ENCODE results near the gene CAT.
"Not testable (repeated sequence)": the region's sequence is repeated elsewhere in the genome, so short reads cannot be mapped to it uniquely, and the experiment has no call there.

The CAT gene

GRCh38 chr11:34416766-34417165, 22.0 kb upstream of the CAT start:
- Histone ChIP-seq H3K4me3 (replicated peaks; ENCODE audit: low read depth, low read length) (no peak overlapping the region), H3K36me3 (ENCODE audit: control insufficient read depth, insufficient read depth, low read length) (no peaks in the 10 kb centered on the region), H3K27me3 (replicated peaks; ENCODE audit: control insufficient read depth, insufficient read depth, low read length) (no peaks in the 10 kb centered on the region; the same call in 1 of the 2 replicates)
- no peak for TF ChIP-seq CTCF (IDR thresholded peaks at IDR 0.05; ENCODE audit: insufficient read depth, low read length, poor library complexity, severe bottlenecking)
- no peak for DNase-seq (ENCODE audit: extremely low read depth, insufficient read length)

- DNase-seq (ENCODE audit: extremely low read depth, insufficient read length), result no peak
- no peaks in the 10 kb centered on the region; the same call in 1 of the 2 replicates for H3K27me3 ChIP-seq (replicated peaks; ENCODE audit: control insufficient read depth, insufficient read depth, low read length)
- TF ChIP-seq CTCF (IDR thresholded peaks at IDR 0.05; ENCODE audit: insufficient read depth, low read length, poor library complexity, severe bottlenecking), result peak; percentile 23
- H3K36me3 ChIP-seq (ENCODE audit: control insufficient read depth, insufficient read depth, low read length), result no peaks in the 10 kb centered on the region
- no peak overlapping the region for H3K4me3 ChIP-seq (replicated peaks; ENCODE audit: low read depth, low read length)
Observed at GRCh38 chr11:34417202-34417601, 21.5 kb upstream of the CAT start.

- H3K27me3 ChIP-seq (replicated peaks; ENCODE audit: control insufficient read depth, insufficient read depth, low read length), result no peaks in the 10 kb centered on the region; the same call in 1 of the 2 replicates
- no peak for DNase-seq (ENCODE audit: extremely low read depth, insufficient read length)
- no peaks in the 10 kb centered on the region for H3K36me3 ChIP-seq (ENCODE audit: control insufficient read depth, insufficient read depth, low read length)
- no peak for TF ChIP-seq CTCF (IDR thresholded peaks at IDR 0.05; ENCODE audit: insufficient read depth, low read length, poor library complexity, severe bottlenecking)
- no peak overlapping the region for H3K4me3 ChIP-seq (replicated peaks; ENCODE audit: low read depth, low read length)
Observed at GRCh38 chr11:34419158-34419557, 19.6 kb upstream of the CAT start.

GRCh38 chr11:34423300-34423699, 15.4 kb upstream of the CAT start:
- no peak for TF ChIP-seq CTCF (IDR thresholded peaks at IDR 0.05; ENCODE audit: insufficient read depth, low read length, poor library complexity, severe bottlenecking)
- Histone ChIP-seq H3K36me3 (ENCODE audit: control insufficient read depth, insufficient read depth, low read length) (no peaks in the 10 kb centered on the region), H3K4me3 (replicated peaks; ENCODE audit: low read depth, low read length) (no peak overlapping the region), H3K27me3 (replicated peaks; ENCODE audit: control insufficient read depth, insufficient read depth, low read length) (no peaks in the 10 kb centered on the region)
- no peak for DNase-seq (ENCODE audit: extremely low read depth, insufficient read length)

- not testable (repeated sequence) for H3K36me3 ChIP-seq (ENCODE audit: control insufficient read depth, insufficient read depth, low read length); H3K4me3 ChIP-seq (replicated peaks; ENCODE audit: low read depth, low read length); H3K27me3 ChIP-seq (replicated peaks; ENCODE audit: control insufficient read depth, insufficient read depth, low read length); DNase-seq (ENCODE audit: extremely low read depth, insufficient read length)
Observed at GRCh38 chr11:34424826-34425225, 13.9 kb upstream of the CAT start.

GRCh38 chr11:34425360-34425759, 13.4 kb upstream of the CAT start:
- Histone ChIP-seq H3K27me3 (replicated peaks; ENCODE audit: control insufficient read depth, insufficient read depth, low read length) (no peaks in the 10 kb centered on the region), H3K4me3 (replicated peaks; ENCODE audit: low read depth, low read length) (no peak overlapping the region), H3K36me3 (ENCODE audit: control insufficient read depth, insufficient read depth, low read length) (no peaks in the 10 kb centered on the region)
- DNase-seq (ENCODE audit: extremely low read depth, insufficient read length), result no peak
- no peak for TF ChIP-seq CTCF (IDR thresholded peaks at IDR 0.05; ENCODE audit: insufficient read depth, low read length, poor library complexity, severe bottlenecking)

All from GM06990 (cell line).